Stimulated activated CD4-positive, alpha-beta T cell treated with anti-CD3 and anti-CD28 coated beads, TNF-alpha, amount 100 ng/mL, for 1 hour (primary cell): ENCODE results near the gene PPIC.
"Not testable (repeated sequence)": the region's sequence is repeated elsewhere in the genome, so short reads cannot be mapped to it uniquely, and the experiment has no call there.

Experiments used
- DNase-seq, 3 donors: peaks; one replicate each; pipeline ENCODE4 v3.0.0-alpha.2; 2020; ENCODE audit warnings: low read depth in 3 of 3, low spot score in 1 of 3

Gene PPIC

DNA sequence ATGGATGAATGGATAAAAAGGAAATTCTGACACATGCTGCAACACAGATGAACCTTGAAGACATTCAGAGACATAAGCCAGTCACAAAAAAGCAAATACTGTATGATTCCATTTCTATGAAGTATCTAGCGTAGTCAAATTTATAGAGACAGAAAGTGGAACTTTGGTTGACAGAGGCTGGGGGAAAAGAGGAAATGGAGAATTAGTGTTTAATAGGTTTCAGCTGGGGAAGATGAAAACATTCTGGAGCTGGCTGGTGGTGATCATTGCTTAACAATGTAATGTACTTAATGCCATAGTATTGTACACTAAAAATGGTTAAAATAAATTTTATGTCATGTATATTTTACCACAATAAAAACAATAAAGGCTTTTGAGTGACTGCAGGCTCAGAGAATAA lies 24.2 kb downstream of the PPIC start:
- DNase-seq: no peak

DNA sequence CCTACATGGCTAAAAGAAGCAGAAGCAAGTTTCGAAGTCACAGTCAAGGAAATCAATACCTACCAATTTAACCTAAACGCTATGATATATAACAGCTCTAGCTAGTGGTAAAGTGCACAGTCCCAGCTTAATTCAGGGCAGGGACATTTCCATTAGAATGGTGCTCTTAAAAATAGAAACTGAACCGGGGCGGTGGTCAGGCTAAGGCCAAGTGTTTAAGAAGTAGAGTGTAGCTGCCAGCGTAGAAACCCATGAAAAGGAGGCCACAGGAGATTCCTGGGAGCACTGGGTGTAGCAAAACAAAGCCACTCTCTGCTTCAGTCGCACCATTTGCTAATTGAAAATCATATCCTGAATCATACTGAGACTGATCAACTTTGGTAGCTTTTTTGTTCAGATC lies 28.8 kb downstream of the PPIC start:
- DNase-seq: no peak

DNA sequence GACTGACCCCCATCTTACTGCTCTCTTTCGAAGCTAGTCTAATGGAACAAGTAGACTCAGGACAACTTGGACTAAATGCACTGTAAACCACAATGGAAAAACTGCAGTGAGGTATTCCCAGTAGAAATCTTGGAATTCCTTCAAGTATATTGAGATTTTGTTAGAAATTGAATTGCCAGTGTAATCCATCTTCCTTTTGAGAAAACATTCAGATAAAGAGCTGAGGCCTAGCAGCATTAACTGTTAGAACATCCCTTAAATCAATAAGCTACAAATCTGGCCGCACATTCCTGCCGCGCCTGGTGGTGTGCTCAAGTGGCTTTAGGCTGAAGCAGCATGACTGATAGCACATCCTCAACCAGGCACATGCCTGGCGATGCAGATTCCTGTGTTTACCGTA lies 29.3 kb downstream of the PPIC start:
- no peak for DNase-seq

DNA sequence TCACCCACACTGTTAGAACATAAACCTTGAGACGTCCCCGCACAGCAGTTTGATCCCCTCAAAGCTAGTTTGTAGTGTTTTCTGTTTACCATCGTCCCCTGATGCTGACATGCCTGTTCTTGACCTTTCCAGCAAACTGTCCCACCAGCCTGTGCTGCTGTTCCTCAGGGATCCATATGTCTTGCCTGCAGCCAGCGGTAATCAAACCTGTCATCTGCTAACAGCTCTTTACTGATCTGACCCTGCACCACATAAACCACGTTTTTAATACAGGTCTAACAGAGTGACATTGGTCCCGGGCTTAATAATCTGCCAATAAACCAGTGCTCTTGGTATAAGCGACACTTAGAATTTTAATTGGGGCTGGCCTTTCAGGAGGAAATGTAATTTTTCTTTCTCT lies 34.7 kb downstream of the PPIC start:
- no peak for DNase-seq

DNA sequence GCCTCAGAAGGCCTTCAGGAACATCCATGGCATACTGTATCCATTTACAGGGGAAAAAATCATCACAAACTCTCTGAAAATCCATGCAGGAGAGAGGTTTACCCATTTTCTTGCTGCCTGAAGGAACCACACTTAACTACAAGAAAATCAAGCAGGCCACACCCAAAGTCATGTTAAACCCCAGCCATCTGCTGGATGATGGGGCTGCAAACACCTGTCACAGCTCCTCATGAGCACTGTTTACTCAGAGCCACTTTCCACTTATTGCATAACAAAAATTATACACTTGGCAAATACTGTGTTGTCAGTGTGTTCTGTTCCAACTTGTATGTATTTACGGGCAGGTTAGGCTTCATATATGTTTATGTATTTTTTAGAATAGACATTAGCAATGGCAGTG lies 35.8 kb downstream of the PPIC start:
- no peak for DNase-seq

DNA sequence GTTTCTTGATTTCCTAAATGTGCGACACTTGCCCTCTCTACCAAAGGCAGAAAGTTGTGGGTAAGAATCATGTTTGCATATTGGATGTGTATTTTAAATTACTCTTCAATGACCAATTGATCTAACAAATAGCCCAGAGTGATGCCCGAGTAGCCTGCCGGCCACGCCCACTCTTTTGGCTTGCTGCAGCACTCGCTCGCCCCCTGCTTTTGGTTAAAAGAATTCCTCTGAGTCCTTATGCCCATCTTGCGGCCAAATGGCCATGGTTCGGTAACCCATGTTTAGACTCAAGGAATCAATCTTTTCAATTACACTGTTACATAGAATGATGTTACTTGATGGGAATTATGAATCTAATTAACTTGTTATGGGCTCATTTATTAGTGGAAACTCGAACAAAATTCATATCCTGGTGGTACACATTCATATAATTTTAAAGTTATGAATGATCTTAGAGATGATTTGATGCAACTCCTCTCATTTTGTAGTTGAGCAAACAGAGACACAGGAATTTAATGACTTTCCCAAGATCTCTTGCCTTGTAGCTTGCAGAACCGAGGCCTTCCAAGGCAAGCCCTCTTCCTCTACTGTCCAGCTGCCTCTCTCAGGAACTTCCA lies 36.5 kb downstream of the PPIC start:
- no peak for DNase-seq

DNA sequence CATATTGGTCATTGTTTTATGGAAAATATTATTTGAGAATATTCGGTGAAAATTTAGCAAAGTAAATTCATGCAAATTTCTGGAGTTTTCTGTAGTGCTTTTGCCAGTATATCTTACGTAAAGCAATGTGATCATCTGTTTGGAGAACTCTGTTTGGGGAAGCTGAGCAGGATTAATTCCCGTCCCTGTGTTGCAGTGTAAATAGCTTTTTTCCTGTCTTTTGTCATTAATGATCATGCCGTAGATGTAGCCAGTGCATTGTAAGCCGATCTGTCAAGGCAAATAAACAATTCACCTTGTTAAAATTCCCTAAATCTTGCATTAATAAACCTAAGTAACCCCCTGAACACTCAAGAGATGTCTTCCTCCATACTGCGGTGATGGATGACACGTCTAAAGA lies 39.2 kb downstream of the PPIC start:
- DNase-seq: no peak

DNA sequence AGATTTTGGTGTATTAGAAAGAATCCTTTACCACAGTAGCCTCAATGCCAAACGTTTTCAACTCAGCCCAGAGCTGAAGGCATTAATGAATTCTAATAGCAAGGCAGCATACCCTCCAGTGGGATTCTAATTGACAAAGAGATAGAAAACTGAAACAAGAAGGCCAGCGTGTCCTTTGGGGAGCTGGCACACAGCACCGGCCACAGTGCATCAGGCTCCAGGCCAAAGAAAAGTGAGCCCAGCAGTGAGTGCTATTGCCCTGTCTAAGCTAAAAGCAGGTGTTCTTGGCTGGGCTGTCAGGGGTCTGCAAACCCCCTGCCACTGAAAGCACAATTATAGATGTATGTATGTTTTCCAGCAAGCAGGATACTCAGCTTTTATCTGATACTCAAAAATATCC lies 40.4 kb downstream of the PPIC start:
- no peak for DNase-seq

DNA sequence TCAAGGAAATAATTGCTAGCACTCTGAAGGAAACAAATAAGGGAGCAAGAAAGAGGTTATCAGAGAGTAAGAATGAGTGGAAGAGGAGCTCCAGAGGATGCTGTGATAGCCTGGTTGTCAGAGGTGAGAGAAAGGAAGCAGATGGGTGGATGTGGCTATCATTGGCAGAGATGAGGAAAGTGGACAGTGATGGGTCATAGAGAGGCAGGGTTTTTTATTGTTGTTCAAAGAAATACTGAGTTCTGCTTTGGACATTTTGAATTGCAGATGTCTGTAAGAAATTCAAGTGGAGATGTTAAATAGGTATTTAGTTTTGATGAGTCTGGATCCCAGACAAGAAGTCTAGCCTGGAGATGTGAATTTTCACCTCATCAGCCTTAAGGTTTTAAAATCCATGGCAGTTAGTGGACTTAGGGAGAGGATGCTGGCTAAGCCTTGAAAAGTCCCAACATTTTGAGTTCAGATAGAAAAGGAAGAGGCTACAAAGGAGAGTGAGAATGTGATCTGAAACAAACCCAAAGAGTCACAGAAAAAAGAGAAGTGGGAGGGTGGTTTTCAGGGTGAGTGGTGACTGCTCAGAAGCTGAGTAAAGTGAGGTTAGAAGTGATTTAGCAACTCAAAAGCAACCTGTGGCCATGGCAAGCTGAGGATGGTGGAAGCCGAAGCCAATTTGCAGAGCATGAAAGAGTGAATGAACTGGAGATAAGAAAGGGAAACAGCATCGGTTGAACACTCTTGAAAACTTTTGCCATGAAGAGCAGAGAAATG lies 50.4 kb downstream of the PPIC start:
- no peak for DNase-seq

DNA sequence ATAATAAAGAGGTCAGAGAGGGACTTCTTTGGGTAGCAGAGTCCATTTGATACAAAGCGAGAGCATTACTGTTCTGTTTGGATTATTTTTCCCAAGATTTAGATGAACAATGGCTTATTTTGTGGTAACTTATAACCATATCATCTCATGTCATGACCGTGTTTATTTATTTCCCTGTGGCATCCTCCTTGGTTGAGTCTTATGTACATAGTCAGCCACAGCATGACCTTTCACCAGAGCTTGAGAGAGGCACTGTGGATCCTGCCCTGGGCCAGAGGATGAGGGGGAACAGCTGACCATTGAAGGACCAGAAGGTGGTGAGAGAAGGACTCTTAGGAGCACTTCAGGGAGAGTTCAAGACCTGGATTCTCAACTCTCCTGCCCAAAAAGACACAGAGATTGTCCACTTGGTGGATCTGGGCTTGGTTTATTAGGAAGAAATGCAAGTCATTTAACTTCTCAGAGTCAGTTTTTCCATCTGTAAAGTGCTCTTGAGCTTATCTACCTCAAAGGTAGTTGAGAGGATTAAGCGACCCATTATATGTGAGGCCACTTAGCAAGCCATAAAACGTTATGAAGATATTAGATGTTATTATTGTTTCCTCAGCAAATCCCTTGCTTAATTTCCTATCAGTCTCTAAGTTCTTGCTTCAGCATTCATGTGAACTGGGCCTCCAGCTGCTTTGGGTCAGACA lies 51.4 kb downstream of the PPIC start:
- DNase-seq: no peak

DNA sequence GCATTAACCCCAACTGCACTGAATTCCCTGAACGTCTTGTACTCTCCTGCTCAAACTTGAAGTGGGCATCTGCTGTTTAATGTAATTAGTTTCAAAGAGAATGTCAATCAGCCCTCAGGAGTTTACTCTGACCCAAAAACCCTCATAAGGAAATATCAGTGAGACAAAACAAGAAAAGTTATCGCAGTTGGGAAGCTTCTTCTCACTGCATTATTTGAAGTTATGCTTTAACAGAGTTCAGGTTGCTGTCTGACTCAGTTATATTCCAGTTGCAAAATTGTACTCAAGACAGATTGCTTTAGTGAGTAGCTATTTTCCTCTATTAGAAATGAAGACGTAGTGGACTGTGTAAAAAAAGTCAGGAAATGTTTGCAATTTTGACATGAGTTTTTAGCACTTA lies 52.1 kb downstream of the PPIC start:
- no peak for DNase-seq

DNA sequence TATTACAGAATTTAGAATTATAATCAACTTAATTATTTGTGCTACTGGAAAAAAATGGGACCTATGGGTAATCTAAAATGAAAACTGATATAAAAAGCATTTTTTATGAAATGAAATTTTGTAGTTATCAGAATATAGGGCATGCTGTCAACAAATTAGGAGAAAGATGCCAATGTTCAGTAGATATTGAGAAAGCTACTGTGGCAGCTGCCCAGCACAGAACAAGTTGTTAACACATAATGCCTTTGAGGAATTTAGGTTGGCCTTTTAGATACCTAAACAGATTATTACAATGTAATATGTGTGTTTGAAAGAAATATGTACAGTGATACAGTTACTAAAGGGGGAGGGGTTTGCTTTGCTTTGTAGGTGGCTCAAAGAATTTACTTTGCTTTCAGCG lies 54.1 kb downstream of the PPIC start:
- no peak for DNase-seq

DNA sequence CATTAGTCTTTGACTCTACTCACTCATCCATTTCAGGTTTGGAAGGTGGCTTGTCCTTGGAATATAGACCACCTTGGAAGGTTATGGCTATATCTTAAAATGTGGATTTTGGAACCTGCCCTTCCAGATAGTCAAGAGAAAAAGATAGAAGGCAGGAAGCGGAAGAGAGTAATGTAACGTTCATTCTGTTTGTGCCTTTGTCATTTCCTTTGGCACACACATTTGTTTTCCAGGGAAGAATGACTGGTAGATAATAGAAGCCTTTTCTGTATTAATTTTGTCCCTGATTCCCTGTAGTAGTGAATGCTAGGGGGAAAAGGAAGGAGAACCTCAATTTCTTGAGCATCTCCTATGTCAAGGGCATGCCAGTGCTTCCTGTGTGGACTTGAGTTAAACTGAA lies 54.7 kb downstream of the PPIC start:
- DNase-seq: no peak

DNA sequence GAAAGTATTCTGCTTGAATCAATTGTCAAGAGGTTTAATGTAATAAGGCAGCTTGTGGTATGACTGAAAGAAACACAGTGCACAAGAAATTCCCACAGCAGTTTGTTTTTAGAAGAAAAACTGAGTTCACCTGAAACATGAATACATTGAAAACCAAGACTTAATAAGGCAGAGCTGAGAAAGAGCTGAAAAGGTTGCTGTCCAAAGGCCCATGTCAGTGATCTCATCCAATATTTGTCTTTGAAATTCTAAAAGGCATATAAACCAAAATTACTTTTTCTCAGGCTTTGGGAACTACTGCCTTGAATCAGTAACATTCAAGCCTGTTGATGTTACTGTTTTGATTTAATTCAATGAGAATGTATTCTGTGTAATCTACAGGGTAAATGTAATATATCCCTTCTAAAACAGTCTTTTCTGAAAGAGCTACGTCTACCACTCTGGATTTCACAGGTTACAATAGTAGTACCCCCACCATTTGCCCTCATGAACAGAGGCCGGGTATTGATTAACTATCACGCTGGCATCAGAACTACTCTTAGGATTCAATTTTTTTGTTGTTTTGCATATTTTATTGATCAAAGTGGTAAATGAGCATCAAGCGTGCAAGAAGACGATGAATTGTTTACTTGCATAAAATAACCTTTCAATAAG lies 57.8 kb downstream of the PPIC start:
- DNase-seq: no peak

DNA sequence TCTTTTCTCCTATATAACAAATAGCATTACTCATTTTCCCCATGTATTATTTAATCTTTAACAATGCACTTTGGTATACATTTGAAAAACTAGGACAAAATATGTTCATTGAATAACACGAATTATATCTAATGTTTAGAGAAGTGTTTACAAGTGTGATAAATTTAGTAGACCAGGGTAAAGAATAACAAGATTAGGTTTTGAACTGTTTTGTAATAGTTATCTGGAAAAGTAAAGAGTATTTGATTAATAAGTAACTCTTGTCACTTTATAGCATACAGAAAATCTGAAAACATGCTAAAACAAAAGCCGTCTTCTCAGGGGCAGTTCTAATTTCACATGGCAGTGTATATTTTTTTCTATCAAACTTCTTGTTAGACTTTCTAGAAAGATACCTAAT lies 58.5 kb downstream of the PPIC start:
- DNase-seq: no peak

DNA sequence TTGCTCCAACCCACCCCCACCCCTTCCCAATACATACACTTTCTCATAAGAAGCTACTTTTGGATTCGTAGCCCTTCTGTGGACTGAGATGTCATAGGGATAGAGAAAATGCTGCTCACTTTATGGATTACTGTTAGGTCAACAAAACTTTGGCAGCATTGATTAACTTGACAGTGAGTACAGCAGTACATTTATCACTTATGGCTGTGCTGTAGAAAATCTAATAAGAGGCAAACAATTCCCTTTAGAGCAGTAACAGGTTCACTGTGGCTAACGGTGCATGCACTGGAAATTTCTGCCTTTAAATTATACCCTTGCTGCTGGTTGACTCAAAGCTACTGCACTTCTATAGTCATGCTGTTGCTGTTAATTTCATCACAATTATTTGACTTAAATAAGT lies 59.2 kb downstream of the PPIC start:
- DNase-seq: no peak

DNA sequence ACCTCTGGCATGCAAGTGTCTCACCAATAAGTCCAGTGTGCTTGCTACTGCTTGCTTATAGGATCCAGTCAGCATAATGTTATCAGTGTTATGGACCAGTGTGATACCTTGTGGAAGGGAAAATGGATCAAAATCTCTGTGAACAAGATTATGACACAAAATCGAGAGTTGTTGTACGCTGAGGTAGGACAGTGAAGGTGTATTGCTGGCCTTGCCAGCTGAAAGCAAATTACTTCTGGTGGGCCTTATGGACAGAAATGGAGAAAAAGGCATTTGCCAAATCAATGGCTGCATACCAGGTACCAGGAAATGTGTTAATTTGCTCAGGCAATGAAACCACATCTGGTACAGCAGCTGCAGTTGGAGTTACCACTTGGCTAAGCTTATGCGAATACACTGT lies 62.3 kb downstream of the PPIC start:
- not testable (repeated sequence) for DNase-seq

DNA sequence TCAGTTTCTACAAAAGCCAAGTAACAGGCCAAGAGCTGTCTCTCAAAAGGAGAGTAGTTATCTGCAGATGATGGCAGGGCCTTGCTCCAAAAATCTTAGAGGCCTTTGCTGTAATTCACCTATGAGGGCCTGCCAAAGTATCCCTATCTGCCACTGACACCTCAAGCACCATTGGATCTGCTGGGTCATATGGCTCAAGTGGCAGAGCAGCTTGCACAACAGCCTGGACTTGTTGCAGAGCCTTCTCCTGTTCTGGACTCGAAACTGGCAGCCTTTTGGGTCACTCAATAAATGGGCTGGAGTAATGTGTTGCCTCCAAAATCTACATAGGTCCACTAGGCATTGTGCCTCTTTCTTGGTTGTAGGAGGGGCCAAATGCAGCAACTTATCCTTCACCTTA lies 62.8 kb downstream of the PPIC start:
- not testable (repeated sequence) for DNase-seq
